Effector CD8-positive, alpha-beta T cell (primary cell): ENCODE data around the gene TAL1.

ENCODE experiments used
- DNase-seq: peaks from one replicate; lab custom pipeline; 2025; lab: John Stamatoyannopoulos, UW

The TAL1 gene

GRCh38 chr1:47229886-47230691 lies 1.9 kb downstream of the TAL1 start:
- DNase-seq = no peak

DNA sequence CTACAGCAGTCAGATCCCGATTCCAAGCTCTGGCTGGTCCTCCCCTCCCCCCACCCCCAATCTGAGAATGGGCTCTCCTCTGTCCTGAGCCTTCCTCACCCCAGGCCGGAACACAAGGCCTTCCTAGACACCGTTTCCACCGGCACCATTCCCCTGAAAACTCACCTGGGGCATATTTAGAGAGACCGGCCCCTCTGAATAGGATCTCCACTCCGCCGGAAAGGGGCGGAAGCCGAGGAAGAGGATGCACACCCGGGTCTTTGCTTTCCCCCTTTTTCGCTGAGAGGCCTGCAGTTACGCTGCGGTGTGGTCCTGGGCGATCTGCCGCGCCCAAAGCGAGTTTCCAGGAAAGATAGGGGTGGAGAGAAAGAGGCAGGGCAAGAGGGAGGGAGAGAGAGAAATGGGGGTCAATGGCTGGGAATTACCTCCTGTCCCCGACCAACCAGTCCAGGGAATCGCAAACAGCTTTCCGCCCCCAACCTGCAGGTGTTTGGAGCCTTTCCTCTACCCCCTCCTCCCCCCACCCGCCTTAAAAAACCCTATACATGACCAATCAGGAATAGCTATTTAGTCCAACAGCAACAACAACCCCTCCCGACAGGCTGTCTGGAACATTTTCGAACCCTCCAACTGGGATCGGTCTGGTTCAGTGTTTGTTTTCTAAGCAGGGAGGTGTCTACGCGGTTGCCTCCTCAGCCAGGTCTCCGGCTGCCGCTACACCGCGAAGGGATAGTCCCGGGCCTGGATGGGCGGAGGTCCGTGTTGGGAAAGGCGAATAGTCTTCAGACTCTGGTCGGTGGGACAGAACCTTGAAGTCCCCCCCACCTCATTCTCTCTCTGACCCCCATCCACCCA lies 2.8 kb downstream of the TAL1 start:
- no peak for DNase-seq

DNA sequence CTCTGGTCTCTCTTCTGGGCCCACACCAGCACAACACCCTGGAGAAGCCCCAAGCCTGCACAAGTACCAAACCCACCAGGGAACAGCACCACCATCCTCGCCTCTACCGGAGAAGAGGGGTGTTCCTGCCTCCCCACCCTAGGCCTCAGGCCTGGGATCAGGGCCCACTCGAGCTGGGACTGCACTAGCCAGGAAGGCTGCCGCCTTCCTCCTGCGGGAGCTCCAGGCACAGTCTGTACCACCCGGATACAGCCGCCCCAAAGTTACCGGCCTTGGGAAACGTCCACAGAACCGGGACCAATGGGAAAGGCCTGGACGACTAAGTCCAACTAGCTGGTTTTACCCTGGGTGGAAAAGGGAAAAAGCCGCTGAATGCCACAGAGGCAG lies 3.4 kb downstream of the TAL1 start:
- no peak for DNase-seq

GRCh38 chr1:47227341-47228232 lies 4.4 kb downstream of the TAL1 start:
- no peak for DNase-seq

DNA sequence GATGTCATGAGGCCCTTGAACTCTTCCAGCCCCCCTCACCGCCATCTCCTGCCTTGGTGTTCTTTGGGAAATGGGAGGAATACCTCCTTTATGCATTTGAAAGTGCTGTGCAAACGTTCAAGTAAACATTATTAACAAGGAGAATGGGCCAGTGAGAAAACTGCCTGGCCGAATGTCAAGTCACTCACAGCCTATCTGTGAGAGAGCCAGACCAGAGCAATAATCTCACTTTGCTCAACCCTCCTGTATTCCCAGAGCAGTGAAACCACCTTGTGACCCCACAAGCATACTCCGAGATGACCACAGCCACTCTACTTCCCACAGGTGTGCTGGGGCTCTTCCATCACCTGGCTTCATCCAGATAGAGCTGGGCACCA lies 5.2 kb downstream of the TAL1 start:
- DNase-seq = no peak

DNA sequence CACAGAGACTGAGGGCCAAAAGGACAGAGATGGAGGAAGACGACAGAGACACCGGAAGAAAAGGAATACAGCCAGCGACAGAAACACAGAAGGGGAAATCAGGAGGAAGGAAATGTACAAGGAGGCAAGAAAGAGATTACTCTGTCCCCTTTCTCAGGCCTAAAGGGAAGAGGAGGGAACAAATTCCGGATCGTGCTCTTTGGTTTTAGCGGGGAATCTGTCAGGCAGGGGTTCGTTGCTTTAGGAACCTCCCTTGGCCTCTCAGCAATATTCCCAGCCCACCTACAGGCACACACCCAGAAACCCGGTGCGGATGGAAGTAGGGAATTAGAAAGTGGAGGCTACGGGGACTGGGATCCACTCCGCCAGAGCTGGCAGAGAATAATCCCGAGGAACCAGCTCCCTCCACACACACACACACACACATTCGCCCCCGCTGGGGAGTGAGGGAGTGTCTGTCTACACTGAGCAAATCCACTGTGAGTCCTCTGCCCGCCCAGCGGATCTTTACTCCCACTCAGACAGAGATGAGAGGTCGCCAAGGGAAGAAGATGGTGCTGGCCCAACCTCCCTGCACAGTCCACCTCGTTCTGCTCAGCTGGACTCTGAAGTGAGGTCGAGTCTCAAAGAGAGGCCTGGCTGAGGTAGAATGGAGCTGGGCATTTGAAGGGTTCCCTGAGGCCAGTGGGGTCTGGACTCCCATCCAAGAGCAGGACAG lies 5.7 kb downstream of the TAL1 start:
- DNase-seq = no peak

DNA sequence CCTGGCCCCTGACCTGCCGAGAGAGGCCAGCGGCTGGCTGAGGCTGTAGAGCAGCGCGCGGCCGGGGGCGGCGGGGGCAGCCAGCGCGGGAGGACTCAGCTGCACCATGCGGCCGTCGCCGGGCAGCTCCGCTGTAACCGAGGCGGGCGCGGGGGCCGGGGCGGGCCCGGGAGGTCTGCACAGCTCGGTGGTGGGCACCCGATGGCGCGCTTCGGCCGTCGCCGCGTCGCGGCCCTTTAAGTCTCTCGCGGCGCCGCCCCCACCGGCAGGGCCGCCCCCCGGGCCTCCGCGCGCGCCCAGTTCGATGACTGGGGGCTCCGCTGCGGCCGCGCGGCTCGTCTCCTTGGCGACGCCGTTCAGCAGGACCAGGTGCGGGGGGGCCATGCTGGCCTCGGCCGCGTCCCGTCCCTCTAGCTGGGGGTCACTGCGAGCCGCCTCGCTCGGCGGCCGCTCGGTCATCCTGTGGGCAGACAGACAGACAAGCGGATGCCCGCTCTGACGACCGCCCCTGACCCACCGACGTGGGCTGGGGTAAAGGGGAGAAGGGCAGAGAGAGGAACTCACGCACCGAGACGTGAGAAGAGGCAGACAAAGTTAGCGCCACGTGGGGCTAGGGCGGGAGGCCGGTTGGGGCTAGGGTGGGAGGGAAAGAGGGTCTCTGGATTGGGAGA lies 6.5 kb downstream of the TAL1 start:
- no peak for DNase-seq

DNA sequence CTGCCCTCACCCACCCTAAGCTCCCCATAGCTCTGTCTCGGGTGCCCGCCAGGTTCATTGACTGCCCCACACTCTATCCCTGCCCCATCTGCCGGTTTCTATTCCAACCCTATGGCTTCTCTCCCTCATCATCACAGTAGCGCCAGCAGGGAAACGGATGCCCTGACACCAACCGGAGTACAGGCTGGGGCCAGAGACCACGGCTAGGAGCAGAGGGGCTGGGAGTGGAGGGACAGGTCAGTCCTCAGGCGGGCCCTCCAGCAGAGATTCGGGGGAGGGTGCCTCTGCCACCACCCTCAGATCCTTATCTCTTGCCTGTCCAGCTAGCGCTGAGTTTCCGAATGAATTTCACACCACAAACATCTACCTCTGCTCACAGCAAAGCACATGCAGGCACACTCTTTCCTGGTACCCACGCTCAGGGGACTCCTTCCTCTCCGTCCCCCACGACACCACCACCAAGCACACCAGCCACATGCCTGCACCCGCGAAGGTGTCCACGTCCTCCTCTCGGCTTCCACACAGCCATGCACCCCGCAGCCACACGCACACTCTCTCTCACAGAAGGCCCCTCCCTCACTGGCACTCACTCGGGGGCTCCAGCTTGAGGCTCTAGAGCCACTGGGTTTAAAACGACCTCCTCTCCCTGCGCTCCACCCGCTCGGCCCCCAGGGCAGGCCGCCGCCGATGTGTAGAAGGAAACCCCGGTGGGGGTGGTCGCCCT lies 7.2 kb downstream of the TAL1 start:
- no peak for DNase-seq

DNA sequence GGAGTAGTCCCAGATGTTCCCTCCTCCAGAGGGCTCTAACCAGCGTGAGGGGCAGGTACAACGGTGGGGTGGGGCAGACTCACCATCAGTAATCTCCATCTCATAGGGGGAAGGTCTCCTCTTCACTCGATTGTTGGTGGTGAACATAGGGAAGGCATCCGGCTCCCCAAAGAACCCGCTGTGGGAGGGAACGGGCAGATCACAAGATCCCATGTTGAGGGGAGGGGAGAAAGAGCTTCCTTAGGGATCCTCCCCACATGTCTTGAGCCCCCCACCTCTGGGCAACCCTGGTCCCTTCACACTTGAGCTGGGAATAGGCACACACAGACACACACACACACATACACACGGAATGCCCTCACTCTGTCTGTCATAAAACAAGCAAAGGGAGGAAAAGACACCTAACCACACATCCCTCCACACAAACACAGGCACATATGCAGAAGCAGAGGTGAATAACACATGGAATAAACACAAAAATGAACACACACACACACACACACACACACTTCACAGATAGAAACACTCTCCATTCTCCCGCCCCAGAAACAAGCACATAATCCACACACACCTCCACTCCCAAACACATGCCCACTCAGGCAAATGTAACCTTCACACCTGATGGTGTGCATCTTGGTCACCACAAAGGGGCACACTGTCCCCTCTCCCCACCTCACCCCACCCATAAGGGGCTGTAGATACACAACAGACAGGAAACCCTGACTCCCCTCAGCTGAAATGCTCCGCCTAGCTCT lies 7.9 kb downstream of the TAL1 start:
- DNase-seq = no peak

- no peak for DNase-seq
Measured at GRCh38 chr1:47223174-47223920, 8.7 kb downstream of the TAL1 start.

DNA sequence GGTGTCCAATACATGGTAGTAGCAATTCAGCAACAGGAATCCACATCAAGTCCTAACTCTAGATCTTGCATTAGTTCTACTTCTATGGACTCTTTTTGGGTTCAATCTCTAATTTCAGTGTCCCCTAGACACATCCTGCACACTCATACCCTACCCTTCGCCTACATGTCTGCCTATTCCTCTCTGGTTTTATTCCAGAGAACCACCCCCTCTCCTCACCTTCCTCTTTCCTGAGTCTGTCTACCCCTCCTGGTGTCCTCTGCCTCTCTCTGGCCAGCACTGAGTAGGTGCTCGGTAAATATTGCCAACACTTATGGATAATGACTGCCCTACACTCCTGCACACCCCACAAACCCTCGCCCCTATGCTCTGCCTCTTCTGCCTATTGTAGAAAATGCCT lies 9.5 kb downstream of the TAL1 start:
- no peak for DNase-seq

- no peak for DNase-seq
Measured at GRCh38 chr1:47219590-47220220, 12.3 kb downstream of the TAL1 start.

DNA sequence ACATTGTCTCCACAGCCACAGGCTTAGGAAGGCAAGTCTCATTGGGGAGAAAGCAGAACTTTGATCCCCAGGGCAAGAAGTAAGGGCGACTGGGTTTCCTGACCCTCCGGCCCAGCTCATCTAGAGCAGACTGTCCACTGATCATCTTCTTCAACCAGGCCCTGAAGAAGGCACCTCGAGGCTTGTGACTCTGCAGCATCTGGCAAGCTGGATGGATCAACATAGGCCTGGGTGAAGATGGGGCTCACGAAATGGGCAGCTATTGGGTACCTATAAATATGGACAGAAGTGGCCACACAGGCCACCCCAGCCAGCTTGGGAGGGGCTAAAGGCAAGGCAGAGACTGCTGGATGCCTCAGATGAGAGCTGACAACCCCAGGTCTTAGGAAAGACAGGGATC lies 13.0 kb downstream of the TAL1 start:
- DNase-seq = no peak

DNA sequence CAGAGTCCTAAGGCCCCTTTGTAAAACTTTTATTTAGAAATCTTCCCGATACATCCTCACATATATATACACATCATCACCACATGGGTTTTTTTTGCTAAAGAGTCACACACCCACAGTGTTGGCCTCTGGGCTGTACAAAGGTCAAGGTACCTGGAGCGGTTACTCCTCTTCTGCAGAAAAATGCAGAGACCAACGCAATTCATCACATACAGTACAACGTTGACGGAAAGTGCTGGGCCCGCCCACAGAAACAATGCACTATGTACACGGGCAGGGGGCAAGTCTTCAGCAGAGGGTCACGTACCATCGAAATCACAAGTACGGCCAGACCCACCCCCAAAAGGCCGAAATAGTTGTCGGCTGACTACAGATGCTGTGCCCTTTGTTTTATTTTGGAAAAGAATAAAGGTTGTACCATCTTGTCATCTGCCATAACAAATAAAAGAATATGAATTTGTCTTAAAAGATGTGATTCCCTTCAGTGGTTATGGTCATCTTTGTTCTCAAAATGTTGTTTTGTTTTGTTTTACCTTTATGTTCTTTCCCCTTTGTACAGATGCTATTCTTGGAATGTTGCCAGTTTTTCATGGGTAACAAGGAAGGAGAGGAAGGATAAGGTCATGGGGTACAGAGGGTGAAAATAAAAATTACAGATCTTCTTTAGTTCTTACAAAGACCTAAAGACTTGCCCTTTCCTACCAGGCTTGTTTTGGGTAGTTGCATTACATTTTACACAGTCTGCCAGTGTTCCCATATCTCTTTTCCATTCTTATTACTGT lies 15.6 kb downstream of the TAL1 start:
- no peak for DNase-seq

- DNase-seq = no peak
Measured at GRCh38 chr1:47215713-47216112, 16.3 kb downstream of the TAL1 start.

DNA sequence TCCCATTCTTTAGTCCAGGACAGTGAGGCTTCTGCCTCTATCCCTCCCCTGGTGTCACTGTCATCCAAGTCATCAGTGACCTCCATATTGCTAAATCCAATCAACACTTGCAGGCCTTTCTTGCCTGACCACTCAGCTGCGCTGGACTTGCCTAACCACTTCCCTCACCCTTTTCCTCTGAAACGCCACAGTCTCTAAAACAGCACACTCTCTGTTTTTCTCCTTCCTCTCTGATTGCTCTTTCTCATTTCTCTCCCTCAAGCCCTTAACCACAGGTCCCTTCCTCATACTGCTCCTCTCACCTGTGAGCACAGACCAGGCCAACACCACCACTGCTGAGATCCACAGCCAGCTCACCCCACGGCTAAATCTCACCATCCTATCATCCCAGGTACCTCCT lies 17.5 kb downstream of the TAL1 start:
- no peak for DNase-seq

GRCh38 chr1:47213230-47213963 lies 18.6 kb downstream of the TAL1 start:
- no peak for DNase-seq
